Dermis microvascular lymphatic vessel endothelial cell (primary cell): ENCODE measurements around the gene MAP3K4. TPM values are rescaled to one million over a fixed set of nuclear protein-coding genes. Genes with fewer than 3 reads are reported as not detected.

Experiments
- DNase-seq, 2 donors: peaks; one replicate each; pipeline versions ENCODE4 v3.0.0 to v3.0.0-alpha.2; 2010; ENCODE audit warnings: low read depth in 2 of 2
- total RNA-seq: library from RNA; depleted of rRNA; stranded (reverse); fragments of >200 nt; gene quantifications from 2 replicates; pipeline ENCODE4 v1.2.1, GENCODE V29; 2014

Gene MAP3K4, protein sequence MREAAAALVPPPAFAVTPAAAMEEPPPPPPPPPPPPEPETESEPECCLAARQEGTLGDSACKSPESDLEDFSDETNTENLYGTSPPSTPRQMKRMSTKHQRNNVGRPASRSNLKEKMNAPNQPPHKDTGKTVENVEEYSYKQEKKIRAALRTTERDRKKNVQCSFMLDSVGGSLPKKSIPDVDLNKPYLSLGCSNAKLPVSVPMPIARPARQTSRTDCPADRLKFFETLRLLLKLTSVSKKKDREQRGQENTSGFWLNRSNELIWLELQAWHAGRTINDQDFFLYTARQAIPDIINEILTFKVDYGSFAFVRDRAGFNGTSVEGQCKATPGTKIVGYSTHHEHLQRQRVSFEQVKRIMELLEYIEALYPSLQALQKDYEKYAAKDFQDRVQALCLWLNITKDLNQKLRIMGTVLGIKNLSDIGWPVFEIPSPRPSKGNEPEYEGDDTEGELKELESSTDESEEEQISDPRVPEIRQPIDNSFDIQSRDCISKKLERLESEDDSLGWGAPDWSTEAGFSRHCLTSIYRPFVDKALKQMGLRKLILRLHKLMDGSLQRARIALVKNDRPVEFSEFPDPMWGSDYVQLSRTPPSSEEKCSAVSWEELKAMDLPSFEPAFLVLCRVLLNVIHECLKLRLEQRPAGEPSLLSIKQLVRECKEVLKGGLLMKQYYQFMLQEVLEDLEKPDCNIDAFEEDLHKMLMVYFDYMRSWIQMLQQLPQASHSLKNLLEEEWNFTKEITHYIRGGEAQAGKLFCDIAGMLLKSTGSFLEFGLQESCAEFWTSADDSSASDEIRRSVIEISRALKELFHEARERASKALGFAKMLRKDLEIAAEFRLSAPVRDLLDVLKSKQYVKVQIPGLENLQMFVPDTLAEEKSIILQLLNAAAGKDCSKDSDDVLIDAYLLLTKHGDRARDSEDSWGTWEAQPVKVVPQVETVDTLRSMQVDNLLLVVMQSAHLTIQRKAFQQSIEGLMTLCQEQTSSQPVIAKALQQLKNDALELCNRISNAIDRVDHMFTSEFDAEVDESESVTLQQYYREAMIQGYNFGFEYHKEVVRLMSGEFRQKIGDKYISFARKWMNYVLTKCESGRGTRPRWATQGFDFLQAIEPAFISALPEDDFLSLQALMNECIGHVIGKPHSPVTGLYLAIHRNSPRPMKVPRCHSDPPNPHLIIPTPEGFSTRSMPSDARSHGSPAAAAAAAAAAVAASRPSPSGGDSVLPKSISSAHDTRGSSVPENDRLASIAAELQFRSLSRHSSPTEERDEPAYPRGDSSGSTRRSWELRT (N-terminal part only)
- total RNA-seq = 16.8 and 16.9 TPM in 2 replicates

GRCh38 chr6:160991406-160992060, at the start of gene MAP3K4:
MAP3K4 (plus strand) TSS chr6:160991769; CDS start chr6:160991932, 163 bp downstream.
- DNase-seq = peak; percentile 48 to 87

- DNase-seq = no peak
Measured at GRCh38 chr6:160943997-160944396, 47.6 kb upstream of the MAP3K4 start.

DNA sequence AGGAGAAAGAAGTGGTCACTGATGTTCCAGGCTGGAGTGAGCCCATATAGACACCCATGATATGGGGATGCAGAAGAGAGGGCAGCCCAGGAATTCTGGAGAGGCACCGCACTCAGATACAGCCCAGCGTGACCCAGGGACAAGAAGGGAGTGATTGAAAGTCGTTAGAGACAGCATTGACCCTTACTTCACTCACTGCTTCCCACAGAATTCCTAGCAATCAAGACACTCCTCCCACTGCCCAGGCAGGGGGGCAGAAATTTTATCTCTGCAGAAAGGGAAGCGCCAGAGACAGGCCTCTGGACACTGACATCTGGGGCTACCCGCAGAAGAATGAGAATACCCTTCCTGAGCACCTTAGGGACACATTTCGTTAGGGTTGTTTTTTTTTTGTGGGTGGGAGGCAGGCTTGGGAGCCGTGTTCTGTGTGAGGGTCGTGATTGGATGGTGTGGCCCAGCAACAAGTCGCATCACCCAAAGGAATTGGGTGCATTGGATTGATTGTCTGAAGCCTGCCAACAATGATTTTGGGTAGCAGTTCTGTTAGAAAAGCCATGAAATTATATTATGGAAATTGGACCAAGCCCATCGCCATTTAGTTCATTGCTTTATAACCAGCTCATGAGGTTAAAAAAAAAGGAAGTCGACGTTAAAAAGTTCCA, 45.9 kb upstream of the MAP3K4 start:
- DNase-seq = no peak

GRCh38 chr6:160949531-160949930, 42.0 kb upstream of the MAP3K4 start:
- DNase-seq = no peak

- peak in 1 of 2 donors; percentile 44 for DNase-seq
Measured at GRCh38 chr6:160950507-160950906, 41.1 kb upstream of the MAP3K4 start.

DNA sequence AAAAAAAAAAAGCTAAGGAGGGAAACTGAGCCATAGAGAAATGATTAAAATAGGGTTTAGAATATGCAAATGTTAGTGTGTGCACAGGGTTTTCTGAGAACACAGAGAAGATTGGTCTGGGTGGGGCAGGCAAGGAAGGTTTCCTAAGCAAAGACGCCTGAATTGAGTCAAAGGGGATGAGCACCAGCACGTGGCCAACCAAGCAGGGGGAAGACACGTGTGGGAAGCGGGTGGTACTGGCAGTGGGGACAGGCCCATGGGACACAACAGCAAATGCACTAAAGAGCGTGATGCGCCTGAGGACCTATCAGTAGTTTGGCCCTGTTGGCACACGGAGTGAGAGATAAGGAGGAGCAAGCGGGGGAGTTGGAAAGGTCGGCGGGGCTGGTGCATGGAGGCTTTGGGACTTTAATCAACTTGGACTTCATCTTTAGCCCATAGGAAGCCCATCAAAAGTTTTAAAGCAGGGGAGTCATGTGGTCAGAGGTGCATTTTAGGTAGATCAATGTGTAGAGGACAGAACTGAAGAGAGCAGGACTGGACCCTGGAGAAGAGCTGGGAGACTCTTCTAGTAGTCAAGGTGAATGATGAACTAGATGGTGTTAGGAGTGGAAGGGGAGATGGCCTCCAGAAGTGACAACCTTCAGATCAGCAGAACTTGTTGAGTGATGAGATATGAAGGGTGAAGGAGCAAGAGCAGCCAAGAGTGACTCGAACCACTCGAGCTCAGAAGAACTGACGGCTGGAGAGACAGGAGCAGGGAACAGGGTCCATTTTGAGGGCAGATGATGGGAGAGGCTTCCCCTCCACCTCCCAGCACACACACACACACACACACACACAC, 40.2 kb upstream of the MAP3K4 start:
- DNase-seq = no peak

DNA sequence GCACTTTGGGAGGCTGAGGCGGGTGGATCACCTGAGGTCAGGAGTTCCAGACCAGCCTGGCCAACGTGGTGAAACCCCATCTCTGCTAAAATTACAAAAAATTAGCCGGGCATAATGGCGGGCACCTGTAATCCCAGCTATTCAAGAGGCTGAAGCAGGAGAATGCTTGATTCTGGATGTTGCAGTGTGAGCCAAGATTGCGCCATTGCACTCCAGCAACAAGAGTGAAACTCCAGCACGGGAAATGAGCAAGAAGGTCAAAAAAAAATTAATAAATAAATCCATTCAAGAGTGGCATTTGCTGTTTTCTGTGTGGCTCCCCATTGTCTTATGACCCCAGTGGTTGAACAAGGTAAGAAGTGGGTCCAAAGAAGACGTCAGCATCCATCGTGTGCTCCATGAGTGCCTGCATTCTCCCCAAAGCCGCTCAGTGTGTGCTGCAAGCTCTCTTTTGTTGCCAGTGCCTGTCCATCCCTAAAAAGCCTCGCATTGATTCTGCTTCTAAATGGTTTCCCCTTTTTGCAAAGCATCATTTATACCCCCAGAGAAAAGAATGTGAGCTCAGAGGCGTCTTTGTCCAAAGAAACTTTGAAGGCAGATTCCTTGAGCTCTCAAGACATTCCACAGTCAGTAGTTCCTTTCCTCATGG, 38.8 kb upstream of the MAP3K4 start:
- DNase-seq = no peak

GRCh38 chr6:160955508-160956295, 35.9 kb upstream of the MAP3K4 start:
- no peak for DNase-seq

GRCh38 chr6:160956300-160957035, 35.1 kb upstream of the MAP3K4 start:
- DNase-seq = no peak

GRCh38 chr6:160959726-160960435, 31.7 kb upstream of the MAP3K4 start:
- DNase-seq = no peak

GRCh38 chr6:160960839-160961238, 30.7 kb upstream of the MAP3K4 start:
- no peak for DNase-seq

GRCh38 chr6:160962835-160963623, 28.5 kb upstream of the MAP3K4 start:
- no peak for DNase-seq

GRCh38 chr6:160963651-160964050, 27.9 kb upstream of the MAP3K4 start:
- no peak for DNase-seq

DNA sequence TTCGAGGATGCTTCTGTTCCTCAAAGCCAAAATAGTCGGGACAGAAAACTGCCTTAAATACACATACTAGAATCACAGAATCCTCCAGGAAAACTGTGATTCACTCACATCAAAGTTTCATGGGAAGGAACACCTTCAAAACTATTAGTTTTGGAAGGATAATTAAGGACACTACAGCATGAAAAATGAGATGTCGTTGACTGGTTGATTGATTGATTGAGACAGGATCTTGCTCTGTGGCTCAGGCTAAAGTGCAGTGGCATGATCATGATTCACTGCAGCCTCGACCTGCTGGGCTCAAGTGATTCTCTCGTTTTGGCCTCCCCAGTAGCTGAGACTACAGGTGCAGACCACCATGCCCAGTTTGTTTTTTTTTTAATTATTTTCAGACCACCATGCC, 25.7 kb upstream of the MAP3K4 start:
- no peak for DNase-seq

- DNase-seq = no peak
Measured at GRCh38 chr6:160966493-160967229, 24.9 kb upstream of the MAP3K4 start.
